Measurements from ENCODE around the gene PRG2. TPM values are rescaled to one million over a fixed set of nuclear protein-coding genes. Genes with fewer than 3 reads are reported as not detected.

PRG2 gene
- polyA plus RNA-seq, 3 donors = 1.1 TPM; not detected in 2

DNA sequence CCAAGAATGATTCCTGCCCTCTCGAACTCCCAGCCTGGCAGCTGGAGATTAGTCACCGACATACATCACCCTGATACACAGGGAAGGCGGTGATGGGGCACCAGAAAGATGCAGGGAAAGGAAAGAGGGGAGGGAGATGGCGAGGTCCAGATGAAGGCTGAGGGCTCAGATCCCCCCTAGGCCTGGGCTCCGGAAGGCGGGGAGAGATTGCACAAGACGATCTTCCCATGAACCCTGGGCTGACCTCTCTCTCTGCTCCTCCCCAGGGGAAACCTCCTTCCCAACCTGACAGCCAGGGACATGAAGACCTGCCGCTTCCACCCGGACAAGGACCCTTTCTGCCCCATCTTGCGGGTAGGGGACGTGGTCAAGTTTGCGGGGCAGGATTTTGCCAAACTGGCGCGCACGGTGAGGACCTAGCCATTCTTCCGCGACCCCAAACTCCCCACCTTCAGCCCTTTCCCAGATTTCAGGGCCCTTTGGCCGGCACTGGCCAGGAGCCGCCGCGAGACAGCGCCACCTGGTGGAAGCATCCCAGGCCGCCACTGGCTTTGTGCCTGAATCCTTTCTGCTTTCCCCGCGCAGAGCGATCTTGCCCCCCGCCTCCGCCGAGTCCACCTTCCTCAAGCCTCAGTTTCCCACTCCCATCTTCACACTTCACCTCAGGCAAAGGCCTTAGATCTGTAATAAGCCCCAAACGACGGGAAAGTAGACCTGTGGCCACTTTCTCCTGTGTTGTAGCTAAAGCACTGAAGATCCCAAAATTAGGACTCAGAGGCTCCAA, 40.8 kb downstream of the PRG2 start:
- Mint-ChIP-seq H3K4me3 (no peak overlapping the region), H3K36me3 (no peaks in the 10 kb centered on the region), H3K9me3 (peaks cover 0 to 9% (median 5%) of the 10 kb centered on the region in 7 donors), H3K27me3 (ENCODE audit: low read depth in 3 of 3) (peaks cover 0 to 8% (median 4%) of the 10 kb centered on the region in 3 donors), H3K27ac (no peak overlapping the region), H3K4me1 (peaks cover 19% of the 10 kb centered on the region)
- intact Hi-C loops (cut with micrococcal nuclease) = loop anchor here (5.0 to 10.0 kb wide), 4 partner anchors 133 to 295 kb away; partner anchors contain the start of gene YPEL4 (in 1 of the 2)
- no peak overlapping the region for H3K4me2 ChIP-seq (replicated peaks; ENCODE audit: extremely low read depth, low read length, poor library complexity, severe bottlenecking)
- H3K79me2 ChIP-seq (ENCODE audit: insufficient read depth, low read length) = no peaks in the 10 kb centered on the region
- DNase-seq = peak; percentile 32 to 58 (median 56)
- 18% methylated on average over 23 of the region's 31 CpGs for WGBS (ENCODE audit: insufficient coverage)
- H3K27ac ChIP-seq (ENCODE audit: low read depth in 1 of 2, low read length in 2 of 2) = no peak overlapping the region
- peaks cover 10 to 13% of the 10 kb centered on the region in 2 donors for H3K4me1 ChIP-seq (ENCODE audit: control insufficient read depth in 1 of 2, insufficient read depth in 2 of 2, low read length in 2 of 2)
- no peaks in the 10 kb centered on the region for H3K36me3 ChIP-seq (replicated peaks in 1 of 2; ENCODE audit: control insufficient read depth in 1 of 2, insufficient read depth in 2 of 2, low read length in 2 of 2)
- no peaks in the 10 kb centered on the region for H4K20me1 ChIP-seq (ENCODE audit: insufficient read depth, low read length)
- no peak overlapping the region for H3K4me3 ChIP-seq (replicated peaks in 1 of 3; ENCODE audit: low read depth in 2 of 3, low read length in 3 of 3)
- H3K9me3 ChIP-seq (replicated peaks in 1 of 2; ENCODE audit: control insufficient read depth in 1 of 2, insufficient read depth in 1 of 2, low read length in 2 of 2) = no peaks in the 10 kb centered on the region
- TF ChIP-seq CTCF (IDR thresholded peaks at IDR 0.05) = peak; percentile 95
- H3K9ac ChIP-seq (ENCODE audit: insufficient read depth, low read length, poor library complexity, severe bottlenecking) = no peak overlapping the region
- H2AFZ ChIP-seq (ENCODE audit: insufficient read depth, low read depth, low read length, poor library complexity, severe bottlenecking) = peak overlapping the region; percentile 35
- H3K27me3 ChIP-seq (ENCODE audit: control insufficient read depth in 2 of 2, insufficient read depth in 2 of 2, low read length in 2 of 2) = no peaks in the 10 kb centered on the region

GRCh38 chr11:57348636-57349313, 41.7 kb downstream of the PRG2 start:
- H3K4me3 Mint-ChIP-seq = no peak overlapping the region
- Histone ChIP-seq H3K79me2 (ENCODE audit: insufficient read depth, low read length) (no peaks in the 10 kb centered on the region), H3K9me3 (replicated peaks in 1 of 2; ENCODE audit: control insufficient read depth in 1 of 2, insufficient read depth in 1 of 2, low read length in 2 of 2) (no peaks in the 10 kb centered on the region), H4K20me1 (ENCODE audit: insufficient read depth, low read length) (no peaks in the 10 kb centered on the region), H3K9ac (ENCODE audit: insufficient read depth, low read length, poor library complexity, severe bottlenecking) (no peak overlapping the region), H3K4me2 (replicated peaks; ENCODE audit: extremely low read depth, low read length, poor library complexity, severe bottlenecking) (no peak overlapping the region), H3K4me3 (replicated peaks in 1 of 3; ENCODE audit: low read depth in 2 of 3, low read length in 3 of 3) (no peak overlapping the region), H3K36me3 (replicated peaks in 1 of 2; ENCODE audit: control insufficient read depth in 1 of 2, insufficient read depth in 2 of 2, low read length in 2 of 2) (no peaks in the 10 kb centered on the region), H2AFZ (ENCODE audit: insufficient read depth, low read depth, low read length, poor library complexity, severe bottlenecking) (no peak overlapping the region), H3K27me3 (ENCODE audit: control insufficient read depth in 2 of 2, insufficient read depth in 2 of 2, low read length in 2 of 2) (no peaks in the 10 kb centered on the region), H3K4me1 (ENCODE audit: control insufficient read depth in 1 of 2, insufficient read depth in 2 of 2, low read length in 2 of 2) (peaks cover 2 to 4% of the 10 kb centered on the region in 2 donors), H3K27ac (ENCODE audit: low read depth in 1 of 2, low read length in 2 of 2) (no peak overlapping the region)
- peaks cover 0 to 9% (median 5%) of the 10 kb centered on the region in 7 donors for H3K9me3 Mint-ChIP-seq
- 92% methylated on average over 7 of the region's 14 CpGs for WGBS (ENCODE audit: insufficient coverage)
- DNase-seq = no peak
- TF ChIP-seq CTCF (IDR thresholded peaks at IDR 0.05) = no peak
- H3K27ac Mint-ChIP-seq = peak overlapping the region in 1 of 7 donors; percentile 66
- intact Hi-C loops (cut with micrococcal nuclease) = loop anchor here (5.0 kb wide), 3 partner anchors 134 to 294 kb away; no protein-coding TSS in a partner anchor
- peaks cover 10% of the 10 kb centered on the region for H3K4me1 Mint-ChIP-seq
- no peaks in the 10 kb centered on the region for H3K36me3 Mint-ChIP-seq
- H3K27me3 Mint-ChIP-seq (ENCODE audit: low read depth in 3 of 3) = peaks cover 0 to 8% (median 3%) of the 10 kb centered on the region in 3 donors
